NCI-H1436 (cell line): ENCODE measurements around the gene AKR1C8.
"Not testable (repeated sequence)": the region's sequence is repeated elsewhere in the genome, so short reads cannot be mapped to it uniquely, and the experiment has no call there.

Source experiments
- DNase-seq: peaks from one replicate; lab custom pipeline; 2025; lab: John Stamatoyannopoulos, UW

Gene AKR1C8

DNA sequence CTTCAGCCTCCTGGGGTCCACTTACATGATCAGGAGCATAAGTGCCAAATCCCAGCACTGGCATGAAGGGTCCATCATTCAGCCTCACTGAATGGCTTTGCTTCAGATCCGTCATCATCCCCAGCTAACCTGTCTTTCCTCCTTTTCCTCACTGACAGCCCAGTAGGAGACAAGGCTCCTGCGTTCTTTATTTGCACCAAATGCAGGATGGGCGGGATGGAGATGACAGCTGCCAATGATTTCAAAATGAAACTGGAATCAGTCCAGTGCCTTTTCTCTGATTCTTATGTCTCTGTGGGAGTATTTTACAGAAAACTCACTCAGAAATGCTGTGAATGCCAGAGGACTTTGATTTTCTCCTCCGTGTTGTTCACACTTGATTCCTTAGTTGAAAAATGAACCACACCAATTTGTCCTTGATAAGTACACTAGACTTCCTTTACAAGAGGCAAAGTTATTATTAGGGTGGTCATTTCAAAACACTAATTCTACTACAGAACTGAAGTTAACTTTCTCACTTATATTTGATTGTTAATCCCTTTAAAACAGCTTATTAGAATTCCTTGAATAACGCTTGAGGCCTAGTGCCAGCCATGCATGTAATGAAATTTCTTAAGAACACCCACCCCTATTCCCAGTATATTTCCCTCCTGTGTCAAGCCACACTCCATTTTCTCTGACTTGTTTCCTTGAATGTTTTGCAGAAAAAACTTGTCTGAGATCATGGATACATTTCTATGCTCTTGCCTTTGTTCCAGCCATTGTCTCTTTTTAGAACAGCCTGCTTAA, at the start of gene AKR1C8:
Gene AKR1C8 (minus strand): TSS at position 164 of the 789 bp plus-strand sequence. CDS start 46 bp downstream, at position 118.
- DNase-seq: no peak

DNA sequence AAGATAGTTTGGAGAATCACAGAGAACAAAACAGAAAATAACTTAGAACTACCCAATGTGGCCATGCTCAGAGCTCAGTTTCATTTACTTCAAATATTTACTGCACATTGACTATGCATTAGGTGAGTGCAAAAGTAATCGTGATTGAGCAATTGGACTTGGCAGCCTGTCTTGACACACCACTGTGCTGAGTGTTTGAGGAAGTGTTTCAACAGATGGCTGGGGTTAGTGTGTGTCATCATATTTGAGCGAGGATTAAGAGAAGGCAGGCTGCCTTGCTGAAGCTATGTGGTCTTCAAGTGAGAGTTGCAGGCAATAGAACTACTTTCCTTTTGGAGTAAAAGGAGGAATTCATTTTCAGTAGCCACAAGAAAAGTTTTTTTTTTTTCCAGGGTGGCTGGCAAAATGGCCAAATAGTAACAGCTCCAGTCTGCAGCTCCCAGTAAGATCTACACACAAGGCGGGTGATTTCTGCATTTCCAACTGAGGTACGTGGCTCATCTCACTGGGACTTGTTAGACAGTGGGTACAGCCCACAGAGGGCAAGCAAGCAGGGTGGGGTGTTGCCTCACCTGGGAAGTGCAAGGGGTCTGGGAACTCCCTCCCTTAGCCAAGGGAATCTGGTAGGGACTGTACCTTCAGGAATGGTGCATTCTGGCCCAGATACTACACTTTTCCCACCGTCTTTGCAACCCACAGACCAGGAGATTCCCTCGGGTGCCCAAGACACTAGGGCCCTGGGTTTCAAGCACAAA, 49.3 kb upstream of the AKR1C8 start:
- no peak for DNase-seq

DNA sequence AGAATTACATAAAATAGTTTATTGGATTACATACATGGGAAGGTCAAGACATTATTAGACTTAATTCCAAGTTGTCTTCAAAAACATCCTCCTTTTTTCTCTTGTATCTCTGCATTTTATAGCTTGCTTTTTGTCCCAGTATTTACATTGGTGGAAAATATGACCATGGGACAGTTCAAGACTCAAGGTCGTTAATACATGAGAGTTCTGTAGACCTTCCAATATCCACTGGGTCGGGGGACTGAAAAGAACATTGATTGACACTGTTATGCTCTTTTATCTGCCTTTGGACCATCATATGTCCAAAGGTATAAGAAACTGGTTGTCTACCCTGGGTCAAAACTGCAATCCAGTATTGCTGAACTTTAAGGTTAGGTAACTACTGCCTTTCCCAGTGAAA, 48.4 kb upstream of the AKR1C8 start:
- DNase-seq: no peak

DNA sequence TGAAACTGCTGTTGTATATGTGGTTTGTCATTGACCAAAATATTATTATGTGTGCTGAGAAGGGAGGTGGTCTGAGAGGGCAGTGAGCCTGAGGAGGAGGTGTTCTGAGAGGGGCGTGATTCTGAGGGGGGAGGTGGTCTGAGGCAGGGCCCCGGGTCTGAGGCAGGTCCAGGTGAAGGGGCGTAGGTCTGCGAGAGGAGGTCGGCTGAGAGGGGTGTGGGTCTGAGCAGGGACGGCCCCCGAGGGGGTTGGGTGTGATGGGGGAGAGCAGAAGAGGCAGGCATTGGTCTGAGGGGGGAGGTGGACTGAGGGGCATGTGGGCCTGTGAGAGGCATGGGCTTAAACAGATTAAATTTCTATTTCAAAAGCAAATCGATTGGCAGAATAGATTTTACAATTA, 44.1 kb upstream of the AKR1C8 start:
- no peak for DNase-seq

DNA sequence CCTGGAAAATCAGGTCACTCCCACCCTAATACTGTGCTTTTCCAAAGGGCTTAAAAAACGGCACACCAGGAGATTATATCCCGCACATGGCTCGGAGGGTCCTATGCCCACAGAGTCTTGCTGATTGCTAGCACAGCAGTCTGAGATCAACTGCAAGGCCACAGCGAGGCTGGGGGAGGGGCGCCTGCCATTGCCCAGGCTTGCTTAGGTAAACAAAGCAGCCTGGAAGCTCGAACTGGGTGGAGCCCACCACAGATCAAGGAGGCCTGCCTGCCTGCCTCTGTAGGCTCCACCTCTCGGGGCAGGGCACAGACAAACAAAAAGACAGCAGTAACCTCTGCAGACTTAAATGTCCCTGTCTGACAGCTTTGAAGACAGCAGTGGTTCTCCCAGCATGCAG, 38.0 kb upstream of the AKR1C8 start:
- DNase-seq: not testable (repeated sequence)

DNA sequence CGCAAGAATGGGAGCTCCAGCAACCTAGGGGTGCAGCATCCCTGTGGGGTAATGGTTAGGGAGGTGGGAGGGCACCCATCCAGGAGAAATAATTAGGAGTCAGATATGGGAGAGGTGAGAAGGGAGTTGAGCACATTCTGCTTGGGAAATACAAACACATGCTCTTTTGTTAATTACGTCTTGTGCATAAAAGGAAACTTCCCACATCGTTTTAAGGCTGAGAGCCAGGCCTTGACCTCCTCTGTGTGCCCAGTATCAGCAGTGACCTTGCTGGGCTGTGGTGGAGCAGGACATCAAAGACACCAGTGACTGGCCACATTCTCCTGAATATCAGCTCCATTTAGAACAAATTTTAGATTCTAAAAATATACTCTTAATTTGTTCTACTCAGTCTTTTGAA, 34.3 kb upstream of the AKR1C8 start:
- no peak for DNase-seq

DNA sequence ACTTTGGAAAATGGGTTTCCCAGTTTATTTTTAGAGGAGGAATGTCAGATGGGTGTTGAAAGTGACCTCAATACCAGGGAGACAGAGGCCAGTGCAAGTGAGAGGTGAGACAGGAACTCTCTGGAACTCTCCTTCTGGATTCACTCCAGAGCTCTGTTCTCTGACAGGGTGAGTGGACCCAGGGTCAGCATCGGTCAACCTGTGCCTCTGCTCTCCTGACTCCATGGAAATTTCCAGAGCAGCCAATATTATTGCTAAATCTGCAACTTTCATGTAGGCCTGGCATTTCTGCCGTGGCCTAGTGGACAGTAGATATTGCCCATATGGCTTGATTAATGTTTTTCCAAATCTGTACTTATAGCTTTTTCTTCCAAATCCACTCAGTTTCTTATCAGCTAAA, 31.9 kb upstream of the AKR1C8 start:
- DNase-seq: no peak

DNA sequence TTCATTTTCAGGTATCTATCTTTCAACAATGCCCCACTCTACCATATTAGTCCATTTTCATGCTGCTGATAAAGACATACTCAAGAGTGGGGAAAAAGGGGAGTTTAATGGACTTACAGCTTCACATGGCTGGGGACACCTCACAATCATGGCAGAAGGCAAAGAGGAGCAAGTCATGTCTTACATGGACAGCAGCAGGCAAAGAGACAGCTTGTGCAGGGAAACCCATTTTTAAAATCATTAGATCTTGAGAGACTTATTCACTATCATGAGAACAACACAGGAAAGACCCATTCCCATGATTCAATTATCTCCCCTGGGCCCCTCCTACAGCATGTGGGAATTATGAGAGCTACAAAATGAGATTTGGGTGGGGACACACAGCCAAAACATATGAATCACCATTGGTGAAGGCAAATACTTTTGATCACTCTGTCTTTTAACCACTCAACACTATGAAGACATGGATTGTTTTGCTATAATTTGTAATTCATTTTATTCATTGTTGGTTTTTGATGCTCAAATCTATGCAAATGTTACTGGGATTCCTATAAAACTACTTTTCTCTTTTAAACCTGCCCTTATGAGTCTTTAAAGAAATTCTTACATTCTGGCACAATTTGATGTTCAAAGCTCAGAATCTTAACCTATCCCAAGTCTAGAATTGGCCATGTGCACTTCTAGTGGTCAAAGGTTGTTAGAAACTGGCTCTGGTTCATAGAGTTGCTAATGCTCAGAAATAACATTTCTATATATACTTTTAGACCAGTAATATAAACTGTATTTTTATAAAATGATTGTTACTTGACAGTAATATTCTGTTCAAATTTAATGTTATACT, 27.0 kb upstream of the AKR1C8 start:
- DNase-seq: no peak

DNA sequence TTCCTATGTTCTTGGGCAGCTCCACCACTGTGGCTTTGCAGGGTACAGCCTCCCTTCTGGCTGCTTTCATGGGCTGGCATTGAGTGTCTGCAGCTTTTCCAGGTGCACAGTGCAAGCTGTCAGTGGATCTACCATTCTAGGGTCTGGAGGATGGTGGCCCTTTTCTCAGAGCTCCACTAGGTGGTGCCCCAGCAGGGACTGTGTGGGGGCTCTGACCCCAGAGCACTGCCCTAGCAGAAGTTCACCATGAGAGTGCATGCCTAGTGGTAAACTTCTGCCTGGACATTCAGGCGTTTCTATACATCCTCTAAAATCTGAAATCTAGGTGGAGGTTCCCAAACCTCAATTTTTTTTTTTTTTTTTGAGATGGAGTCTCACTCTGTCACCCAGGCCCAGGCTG, 25.3 kb upstream of the AKR1C8 start:
- DNase-seq: not testable (repeated sequence)

DNA sequence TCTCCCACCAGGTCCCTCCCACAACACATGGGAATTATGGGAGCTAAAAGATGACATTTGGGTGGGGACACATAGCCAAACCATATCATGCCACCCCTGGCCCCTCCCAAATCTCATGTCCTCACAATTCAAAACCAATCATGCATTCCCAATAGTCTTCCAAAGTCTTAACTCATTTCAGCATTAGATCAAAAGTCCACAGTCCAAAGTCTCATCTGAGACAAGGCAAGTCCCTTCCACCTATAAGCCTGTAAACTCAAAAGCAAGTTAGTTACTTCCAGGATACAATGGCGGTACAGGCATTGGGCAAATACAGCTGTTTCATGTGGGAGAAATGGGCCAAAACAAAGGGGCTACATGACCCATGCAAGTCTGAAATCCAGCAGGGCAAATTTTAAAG, 24.8 kb upstream of the AKR1C8 start:
- not testable (repeated sequence) for DNase-seq

DNA sequence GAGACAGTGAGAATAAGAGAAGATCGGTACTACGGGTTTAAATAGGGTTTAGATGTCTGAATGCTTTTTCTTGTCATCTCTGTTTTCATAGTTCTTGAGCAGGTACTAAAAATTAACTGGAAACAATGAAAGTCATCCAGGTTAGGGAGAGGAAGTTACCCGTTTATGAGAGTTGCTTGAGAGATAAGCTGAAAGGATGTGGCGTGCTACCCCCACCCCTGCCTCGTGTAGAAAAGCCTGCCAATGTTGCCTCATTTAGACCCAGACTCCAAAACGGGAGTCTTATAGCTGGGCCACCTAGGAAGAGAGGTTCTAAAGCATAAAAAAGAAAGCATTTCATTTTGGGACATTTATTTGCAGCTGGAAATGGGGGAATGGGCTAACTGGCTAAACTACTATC, 21.8 kb upstream of the AKR1C8 start:
- DNase-seq: no peak

DNA sequence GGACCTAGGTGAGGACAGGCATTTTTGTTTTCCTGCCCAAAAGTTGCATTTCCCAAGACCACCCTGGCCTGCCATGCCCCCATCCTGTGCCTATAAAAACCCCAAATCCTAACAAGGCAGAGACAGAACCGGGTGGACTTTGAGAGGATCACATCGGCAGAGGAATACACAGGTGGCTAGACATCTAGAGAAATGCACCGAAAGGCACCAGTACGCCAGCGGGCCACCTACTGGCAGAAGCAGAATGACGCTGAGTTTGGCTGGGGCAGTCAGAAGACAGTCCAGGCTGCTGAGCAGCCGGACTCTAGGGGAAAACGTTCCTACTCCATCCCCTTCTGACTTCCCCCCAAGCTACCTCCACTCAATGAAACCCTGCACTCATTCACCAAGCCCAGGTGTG, 14.4 kb upstream of the AKR1C8 start:
- DNase-seq: no peak

DNA sequence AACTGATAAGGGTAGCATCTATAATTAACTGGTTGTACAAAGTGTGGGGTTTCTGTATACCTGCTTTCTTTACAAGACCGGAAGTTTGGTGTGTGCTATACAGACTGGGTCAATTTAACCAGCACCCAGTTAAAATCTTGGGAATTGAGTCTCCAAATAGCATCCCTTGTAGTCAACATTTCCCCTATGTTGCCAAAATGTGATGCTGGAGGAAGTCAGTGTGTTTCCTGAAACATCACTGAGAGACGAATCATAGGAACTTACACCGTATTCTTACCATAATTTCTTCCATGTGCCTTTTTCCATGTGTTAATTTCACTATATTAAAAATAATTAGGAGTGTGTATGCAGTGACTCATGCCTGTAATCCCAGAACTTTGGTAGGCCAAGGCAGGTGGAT, 13.4 kb upstream of the AKR1C8 start:
- no peak for DNase-seq

DNA sequence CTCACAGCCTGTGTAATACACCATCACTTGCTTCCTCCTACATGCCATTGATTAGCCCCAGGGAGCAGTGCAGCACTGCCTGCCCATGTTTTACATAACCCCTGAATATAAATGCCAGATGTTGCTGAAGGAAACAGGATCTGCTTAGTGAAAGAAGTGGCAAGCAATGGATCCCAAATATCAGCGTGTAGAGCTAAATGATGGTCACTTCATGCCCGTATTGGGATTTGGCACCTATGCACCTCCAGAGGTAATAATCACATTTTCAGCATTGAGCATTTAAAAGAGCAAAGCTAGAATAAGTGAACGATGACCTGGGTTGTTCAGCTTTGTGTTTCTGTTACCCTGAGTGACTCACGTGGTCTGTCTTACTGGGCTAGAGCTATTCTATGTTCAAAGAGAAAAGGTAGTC, 11.8 kb upstream of the AKR1C8 start, which contains the start of gene AKR1C4:
Gene AKR1C4 (plus strand): TSS at position 136 of the 412 bp plus-strand sequence. CDS start 31 bp downstream, at position 167.
- DNase-seq: no peak

DNA sequence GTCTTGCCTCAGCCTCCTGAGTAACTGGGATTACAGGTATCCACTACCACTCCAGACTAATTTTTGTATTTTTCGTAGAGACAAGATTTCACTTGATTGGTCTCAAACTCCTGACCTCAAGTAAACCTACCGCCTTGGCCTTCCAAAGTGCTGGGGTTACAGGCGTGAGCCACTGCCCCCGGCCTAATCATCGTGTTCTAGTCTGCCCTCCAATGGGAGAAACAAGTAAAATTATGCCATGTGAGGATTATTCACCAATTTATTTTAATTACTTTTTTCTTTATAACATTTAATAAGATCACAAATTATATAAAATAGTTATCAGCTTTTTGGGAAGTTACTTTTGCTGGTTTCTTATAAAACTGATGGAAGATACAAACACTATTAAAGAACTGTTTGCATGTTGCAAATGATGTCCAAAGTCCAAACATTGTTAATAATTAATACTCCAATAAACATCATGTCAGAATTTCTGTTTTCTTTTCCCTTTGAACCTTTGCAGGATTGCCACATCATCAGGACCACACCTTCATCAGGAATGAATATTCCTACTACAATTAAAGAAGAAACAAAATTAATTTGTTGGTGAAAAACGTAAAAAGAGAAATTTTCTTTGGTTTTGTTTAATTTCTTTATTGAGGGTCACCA, 10.9 kb upstream of the AKR1C8 start:
- DNase-seq: no peak

DNA sequence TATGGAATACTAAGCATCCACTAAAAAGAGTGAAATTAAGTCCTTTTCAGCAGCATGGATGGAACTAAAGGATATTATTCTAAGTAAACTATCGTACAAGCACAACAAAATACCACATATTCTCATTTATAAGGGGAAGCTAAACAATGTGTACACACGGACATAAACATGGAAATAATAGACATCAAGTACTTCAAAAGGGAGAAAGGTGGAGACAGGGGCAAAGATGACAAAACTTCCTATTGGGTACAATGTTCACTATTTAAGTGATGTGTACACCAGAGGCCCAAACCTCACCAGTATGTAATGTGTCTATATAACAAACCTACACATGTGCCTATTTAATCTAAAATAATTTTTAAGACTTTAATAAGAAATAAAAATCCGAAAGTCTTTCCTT, 9.5 kb upstream of the AKR1C8 start:
- no peak for DNase-seq

DNA sequence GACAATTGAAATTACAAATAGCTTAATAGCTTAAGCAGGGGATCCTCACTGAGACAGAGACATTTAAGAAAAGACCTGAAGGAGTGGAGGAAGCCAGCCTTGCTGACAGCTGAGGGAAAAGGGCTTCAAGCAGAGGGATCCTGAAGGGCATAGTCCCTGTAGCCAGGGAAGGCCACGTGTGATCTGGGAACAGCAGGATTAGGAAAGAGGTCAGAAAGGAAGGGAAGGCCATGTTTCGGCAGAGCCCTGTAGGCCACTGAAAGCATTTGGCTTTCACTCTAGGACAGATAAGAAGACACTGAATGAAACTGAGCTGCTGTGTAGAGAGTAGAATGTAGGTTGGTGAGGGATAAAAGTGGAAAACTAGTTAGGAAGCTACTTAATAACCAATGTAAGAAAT, 3.4 kb upstream of the AKR1C8 start:
- no peak for DNase-seq

DNA sequence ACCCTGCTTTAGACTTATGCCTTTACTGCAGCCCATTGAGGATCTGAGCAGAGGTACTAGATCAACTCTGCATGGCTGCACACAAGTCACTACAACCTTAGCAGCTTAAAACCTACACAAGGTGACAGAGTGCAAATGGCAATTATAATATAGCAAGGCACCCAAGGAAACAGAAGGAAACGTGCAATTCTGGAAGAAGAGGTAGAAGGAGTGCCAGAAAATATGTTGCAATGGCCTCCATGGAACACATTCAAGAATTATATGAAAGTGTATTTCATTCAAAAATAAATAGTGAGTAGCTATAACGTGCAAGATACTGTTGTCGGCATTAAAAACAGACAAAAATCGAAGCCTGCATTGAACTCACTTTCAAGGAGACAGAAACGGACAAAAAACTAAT, 2.9 kb upstream of the AKR1C8 start:
- DNase-seq: no peak

DNA sequence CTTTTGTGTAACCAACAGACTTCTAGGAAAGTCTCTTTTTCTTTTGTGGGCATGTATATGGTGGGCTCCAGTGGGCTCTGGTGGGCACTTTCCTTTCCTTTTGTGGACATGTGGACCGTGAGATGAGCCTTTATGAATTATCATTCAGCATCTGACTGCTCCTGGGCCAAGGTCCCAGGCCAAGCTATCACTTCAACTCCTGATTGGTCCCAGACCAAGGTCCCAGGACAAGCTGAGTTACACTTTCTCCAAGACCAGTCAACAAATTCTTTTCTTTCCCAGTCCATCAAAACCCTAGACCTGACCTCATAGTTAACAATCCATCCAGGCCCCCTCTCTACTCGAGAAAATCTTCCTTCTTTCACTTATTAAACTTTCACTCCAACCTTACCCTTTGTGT, 1.0 kb downstream of the AKR1C8 start:
- no peak for DNase-seq

DNA sequence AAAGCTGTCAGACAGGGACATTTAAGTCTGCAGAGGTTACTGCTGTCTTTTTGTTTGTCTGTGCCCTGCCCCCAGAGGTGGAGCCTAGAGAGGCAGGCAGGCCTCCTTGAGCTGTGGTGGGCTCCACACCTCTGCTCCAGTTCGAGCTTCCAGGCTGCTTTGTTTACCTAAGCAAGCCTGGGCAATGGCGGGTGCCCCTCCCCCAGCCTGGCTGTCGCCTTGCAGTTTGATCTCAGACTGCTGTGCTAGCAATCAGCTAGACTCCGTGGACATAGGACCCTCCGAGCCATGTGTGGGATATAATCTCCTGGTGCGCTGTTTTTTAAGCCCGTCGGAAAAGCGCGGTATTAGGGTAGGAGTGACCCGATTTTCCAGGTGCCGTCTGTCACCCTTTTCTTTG, 4.4 kb downstream of the AKR1C8 start:
- DNase-seq: not testable (repeated sequence)

DNA sequence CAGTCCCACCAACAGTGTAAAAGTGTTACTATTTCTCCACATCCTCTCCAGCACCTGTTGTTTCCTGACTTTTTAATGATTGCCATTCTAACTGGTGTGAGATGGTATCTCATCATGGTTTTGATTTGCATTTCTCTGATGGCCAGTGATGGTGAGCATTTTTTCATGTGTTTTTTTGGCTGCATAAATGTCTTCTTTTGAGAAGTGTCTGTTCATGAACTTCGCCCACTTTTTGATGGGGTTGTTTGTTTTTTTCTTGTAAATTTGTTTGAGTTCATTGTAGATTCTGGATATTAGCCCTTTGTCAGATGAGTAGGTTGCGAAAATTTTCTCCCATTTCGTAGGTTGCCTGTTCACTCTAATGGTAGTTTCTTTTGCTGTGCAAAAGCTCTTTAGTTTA, 9.4 kb downstream of the AKR1C8 start:
- DNase-seq: not testable (repeated sequence)

DNA sequence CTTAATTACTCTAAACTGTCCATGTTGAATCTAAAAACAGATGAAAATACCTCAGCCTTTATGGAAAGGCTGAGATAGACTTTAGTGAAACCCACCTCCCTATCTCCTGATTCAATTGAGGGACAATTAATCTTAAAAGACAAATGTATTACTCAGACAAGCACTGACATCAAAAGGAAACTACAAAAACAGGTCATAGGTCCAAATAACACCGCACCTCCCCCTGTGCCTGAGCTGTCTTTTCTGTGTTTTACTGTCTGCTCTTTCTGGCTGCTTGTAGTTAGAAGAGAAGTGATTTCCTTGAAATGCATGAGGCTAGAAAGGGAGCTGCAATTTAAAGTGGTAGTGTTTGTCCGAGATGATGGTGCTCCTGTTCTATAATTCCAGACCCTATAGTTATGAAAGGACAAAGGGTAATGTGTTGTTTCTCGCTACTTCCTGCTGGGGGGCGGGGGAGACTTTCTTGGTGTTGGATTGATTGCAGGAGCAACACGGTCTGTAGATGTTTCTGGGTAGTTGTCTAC, 16.0 kb downstream of the AKR1C8 start:
- no peak for DNase-seq
